ENCODE data around the gene GABRR2. TPM values are rescaled to one million over a fixed set of nuclear protein-coding genes. Genes with fewer than 3 reads are reported as not detected.

The GABRR2 gene
- 0.33 and 0.67 TPM in 2 replicates for total RNA-seq

GRCh38 chr6:89315249-89315885, at the start of gene GABRR2:
TSS of gene GABRR2 (minus strand) at chr6:89315299. CDS start at chr6:89315165, 134 bp downstream.

DNA sequence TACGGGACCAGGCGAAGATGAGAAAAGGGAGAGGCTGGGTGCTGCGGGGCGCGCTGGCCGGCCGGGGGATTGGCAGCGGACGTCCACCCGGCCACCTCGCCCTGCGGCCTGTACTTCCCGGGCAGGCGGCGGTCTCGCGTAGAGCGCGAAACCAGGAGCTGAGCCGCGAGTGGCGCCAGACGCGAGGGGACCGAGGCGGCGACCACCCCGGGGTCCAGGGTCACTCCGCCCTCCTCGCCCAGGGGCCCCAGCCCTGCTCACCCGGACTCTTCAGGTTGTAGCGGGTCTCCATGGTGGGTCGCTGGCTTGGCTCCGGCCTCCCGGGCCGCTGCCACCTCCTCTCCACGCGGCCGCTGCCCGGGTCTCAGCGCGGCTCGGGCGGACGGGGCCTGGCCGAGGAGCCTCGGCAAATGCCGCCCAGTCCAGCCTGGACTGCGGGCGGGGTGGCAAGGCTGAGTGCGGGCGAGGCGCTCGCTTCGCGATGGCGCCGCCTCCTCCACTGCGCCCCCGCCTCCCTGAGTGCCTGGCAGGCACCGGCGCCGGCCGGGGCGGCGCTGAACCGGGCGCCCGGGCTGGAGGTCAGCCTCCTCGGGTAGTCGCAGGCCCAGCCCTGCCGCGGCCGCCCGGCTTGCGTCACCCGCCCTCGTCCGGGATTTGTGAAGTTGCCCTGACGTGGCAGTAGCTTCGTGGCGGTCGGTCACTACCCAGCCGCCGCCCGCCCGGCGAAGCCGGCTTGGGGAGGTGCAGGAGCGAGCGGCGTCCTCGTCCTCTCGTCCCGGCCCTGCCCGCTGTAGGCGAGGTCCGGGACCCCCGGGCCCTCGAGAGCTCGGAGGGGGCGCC, 37.4 kb upstream of the GABRR2 start, which contains the start of gene UBE2J1:
Gene UBE2J1, minus strand, starts transcription at position 445 of the 840 bp plus-strand sequence. Its CDS starts 153 bp downstream, at position 292.

DNA sequence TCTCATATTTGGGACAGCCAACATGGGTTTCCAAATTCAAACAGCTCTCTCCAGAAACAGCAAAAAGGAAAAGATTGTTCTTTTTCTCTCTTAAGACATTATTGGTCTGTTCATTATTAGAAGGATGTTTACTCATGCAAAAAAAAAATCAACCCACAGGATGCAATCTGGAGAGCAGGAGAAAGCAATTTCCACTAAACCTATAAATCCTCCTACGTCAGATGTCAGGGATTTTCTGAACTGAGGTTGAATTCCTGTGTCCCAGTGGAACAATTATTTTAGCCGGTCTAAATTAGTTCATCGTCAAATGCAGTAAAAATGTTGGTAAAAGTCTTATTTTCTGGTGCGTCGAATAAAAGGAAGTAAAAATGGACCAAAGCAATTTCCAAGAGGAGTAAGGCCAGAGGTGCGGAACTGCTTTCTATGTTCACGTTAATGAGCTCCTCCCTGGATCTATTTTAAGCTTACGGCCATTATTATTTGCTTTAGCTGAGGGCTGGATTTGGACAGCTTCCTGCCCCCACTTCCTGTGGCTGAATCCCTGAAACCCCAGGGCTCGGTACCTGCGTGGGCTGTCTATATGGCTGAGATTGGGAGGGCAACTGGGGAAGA, 97.7 kb downstream of the GABRR2 start, which contains the start of gene GABRR1:
Gene GABRR1, minus strand, starts transcription at position 60 of the 612 bp plus-strand sequence. Its CDS starts 36 bp downstream, at position 24.

Other genes with a start within 250 kb of the GABRR2 start
- 90.3 and 105 TPM in 2 replicates for gene PNRC1, start 234.5 kb downstream of the GABRR2 start, total RNA-seq
- 0.29 TPM in 1 of 2 replicates, not detected in the other for gene SRSF12, start 197.2 kb downstream of the GABRR2 start, total RNA-seq
- 6.9 and 16.6 TPM in 2 replicates for gene PM20D2, start 169.2 kb downstream of the GABRR2 start, total RNA-seq
- gene GABRR1, start 97.9 kb downstream of the GABRR2 start, total RNA-seq, result 0.10 TPM in 1 of 2 replicates, not detected in the other
- 55.2 and 95.6 TPM in 2 replicates for gene UBE2J1, start 37.4 kb upstream of the GABRR2 start, total RNA-seq
- gene RRAGD, start 97.0 kb upstream of the GABRR2 start, total RNA-seq, result 0.33 and 0.76 TPM in 2 replicates
- 6.9 and 7.5 TPM in 2 replicates for gene ANKRD6, start 117.9 kb upstream of the GABRR2 start, total RNA-seq